Lung microvascular endothelial cell (primary cell): ENCODE data around the gene NAA30. TPM values are rescaled to one million over a fixed set of nuclear protein-coding genes. Genes with fewer than 3 reads are reported as not detected.

ENCODE experiments used
- total RNA-seq: library from RNA; depleted of rRNA; stranded (reverse); fragments of >200 nt; gene quantifications from 2 replicates; pipeline ENCODE4 v1.2.1, GENCODE V29; 2014

NAA30 gene
- total RNA-seq, 1 donor from 2014 or later = 11.9 TPM

Other genes with a start within 250 kb of the NAA30 start
- gene EXOC5, start 121.7 kb upstream of the NAA30 start, total RNA-seq = 22.4 and 25.2 TPM in 2 replicates
- gene AP5M1, start 121.6 kb upstream of the NAA30 start, total RNA-seq = 8.1 and 10.9 TPM in 2 replicates
- not detected in 2 replicates for gene CCDC198, start 103.3 kb downstream of the NAA30 start, total RNA-seq